RPMI7951 (cell line): ENCODE measurements around the gene GRM4. TPM values are rescaled to one million over a fixed set of nuclear protein-coding genes. Genes with fewer than 3 reads are reported as not detected.

Experiments
- DNase-seq: peaks from one replicate; pipeline ENCODE4 v3.0.0-alpha.2; 2012; ENCODE audit warnings: low read depth
- total RNA-seq: library from RNA; depleted of rRNA; stranded (reverse); fragments of >200 nt; shearing (Covaris generic); gene quantifications from 2 replicates; pipeline ENCODE4 v1.2.3, GENCODE V29; 2014

GRM4 gene
- total RNA-seq, 1 experiment from 2014 or later = not detected

GRCh38 chr6:34110610-34111009 lies 35.3 kb downstream of the GRM4 start:
- DNase-seq = no peak

GRCh38 chr6:34108176-34108575 lies 37.7 kb downstream of the GRM4 start:
- no peak for DNase-seq

- DNase-seq = no peak
These were observed 39.0 kb downstream of the GRM4 start for GRCh38 chr6:34106900-34107299.

- no peak for DNase-seq
These were observed 39.5 kb downstream of the GRM4 start for GRCh38 chr6:34106421-34106820.

GRCh38 chr6:34104628-34105027 lies 41.3 kb downstream of the GRM4 start:
- DNase-seq = no peak

- DNase-seq = no peak
These were observed 41.7 kb downstream of the GRM4 start for GRCh38 chr6:34104186-34104585.

GRCh38 chr6:34103321-34103720 lies 42.6 kb downstream of the GRM4 start:
- DNase-seq = no peak

- no peak for DNase-seq
These were observed 43.2 kb downstream of the GRM4 start for GRCh38 chr6:34102696-34103095.

- DNase-seq = no peak
These were observed 43.7 kb downstream of the GRM4 start for GRCh38 chr6:34102099-34102656.

- DNase-seq = no peak
These were observed 45.1 kb downstream of the GRM4 start for GRCh38 chr6:34100788-34101187.

- no peak for DNase-seq
These were observed 46.0 kb downstream of the GRM4 start for GRCh38 chr6:34099878-34100277.

GRCh38 chr6:34098045-34098936 lies 47.6 kb downstream of the GRM4 start:
- DNase-seq = no peak

- no peak for DNase-seq
These were observed 49.1 kb downstream of the GRM4 start for GRCh38 chr6:34096814-34097213.

- DNase-seq = no peak
These were observed 49.7 kb downstream of the GRM4 start for GRCh38 chr6:34096193-34096592.

- DNase-seq = no peak
These were observed 50.1 kb downstream of the GRM4 start for GRCh38 chr6:34095741-34096140.

GRCh38 chr6:34095136-34095505 lies 50.8 kb downstream of the GRM4 start:
- no peak for DNase-seq

GRCh38 chr6:34094474-34095135 lies 51.3 kb downstream of the GRM4 start:
- DNase-seq = no peak

GRCh38 chr6:34093854-34094430 lies 51.9 kb downstream of the GRM4 start:
- DNase-seq = no peak

GRCh38 chr6:34093206-34093605 lies 52.7 kb downstream of the GRM4 start:
- no peak for DNase-seq

- DNase-seq = no peak
These were observed 53.3 kb downstream of the GRM4 start for GRCh38 chr6:34092631-34093030.

GRCh38 chr6:34090935-34091334 lies 55.0 kb downstream of the GRM4 start:
- DNase-seq = no peak

GRCh38 chr6:34090529-34090928 lies 55.4 kb downstream of the GRM4 start:
- no peak for DNase-seq

GRCh38 chr6:34086558-34086957 lies 59.3 kb downstream of the GRM4 start:
- no peak for DNase-seq
